Measurements from ENCODE around the gene PTPRH.

GRCh38 chr19:55171440-55171839 lies 37.9 kb downstream of the PTPRH start:
- no peak for TF ChIP-seq CTCF (IDR thresholded peaks at IDR 0.05)
- TF ChIP-seq POLR2A (IDR thresholded peaks at IDR 0.05) = no peak
